GM12878 (cell line): ENCODE results near the gene NUDT13.

Source experiments
- CBFB ChIP-seq: IDR thresholded peaks from 2 replicates; pipeline ENCODE4 v1.6.1; 2016; ENCODE audit warnings: antibody characterized with exemption, low read depth
- HDAC2 ChIP-seq: fragments of 200-600 bp; sonication (generic); IDR thresholded peaks from 2 replicates; pipeline ENCODE4 v1.6.1; 2017
- MYC ChIP-seq: IDR thresholded peaks from 2 replicates; pipeline ENCODE4 v1.6.1; 2011; ENCODE audit warnings: mild to moderate bottlenecking, low read length, moderate library complexity, inconsistent platforms; ENCODE audit not compliant: insufficient read depth, insufficient replicate concordance, insufficient read length, severe bottlenecking
- RAD21 ChIP-seq: IDR thresholded peaks from 2 replicates; pipeline ENCODE4 v1.6.1; 2011; ENCODE audit warnings: mild to moderate bottlenecking, low read depth, low read length, moderate library complexity; ENCODE audit not compliant: insufficient read depth
- YBX1 ChIP-seq: fragments of 450-650 bp; IDR thresholded peaks from 2 replicates; pipeline ENCODE4 v1.6.1; 2016; ENCODE audit warnings: antibody characterized with exemption
- ZSCAN29 ChIP-seq: fragments of 450-650 bp; IDR thresholded peaks from 2 replicates; pipeline ENCODE4 v1.6.1; 2017; ENCODE audit warnings: mild to moderate bottlenecking, moderate library complexity
- TF ChIP-seq, protein P1 (sequence below), 3 experiments: IDR thresholded peaks in 2 of 3; conservative IDR thresholded peaks in 1 of 3; 2 replicates each; pipeline ENCODE4 v1.5.1; 2011; ENCODE audit warnings: low read depth in 3 of 3, low read length in 3 of 3, mild to moderate bottlenecking in 3 of 3, control low read depth in 2 of 3, moderate library complexity in 2 of 3, inconsistent platforms in 1 of 3, mixed read lengths in 1 of 3; ENCODE audit not compliant: control insufficient read depth in 2 of 3, insufficient read depth in 1 of 3; ENCODE audit errors: extremely low read depth in 1 of 3

DNA sequence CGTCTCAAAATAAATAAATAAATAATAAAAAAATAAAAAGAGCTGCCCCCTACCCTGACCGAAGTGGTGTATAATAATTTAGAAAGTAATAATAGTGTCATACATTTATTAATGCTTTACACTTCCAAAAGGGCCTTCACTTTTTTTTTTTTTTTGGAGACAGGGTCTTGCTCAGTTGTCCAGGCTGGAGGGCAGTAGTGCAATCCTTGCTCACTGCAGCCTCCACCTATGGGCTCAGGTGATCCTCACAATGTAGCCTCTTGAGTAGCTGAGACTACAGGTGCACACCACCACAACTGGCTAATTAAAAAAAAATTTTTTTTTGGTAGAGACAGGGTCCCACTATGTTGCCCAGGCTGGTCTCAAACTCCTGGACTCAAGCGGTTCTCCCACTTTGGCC is 59.1 kb downstream of the NUDT13 start:
- no peak for TF ChIP-seq RAD21
- no peak for TF ChIP-seq ZSCAN29
- no peak for TF ChIP-seq MYC
- TF ChIP-seq CBFB: no peak
- TF ChIP-seq YBX1: no peak
- TF ChIP-seq, protein P1, sequence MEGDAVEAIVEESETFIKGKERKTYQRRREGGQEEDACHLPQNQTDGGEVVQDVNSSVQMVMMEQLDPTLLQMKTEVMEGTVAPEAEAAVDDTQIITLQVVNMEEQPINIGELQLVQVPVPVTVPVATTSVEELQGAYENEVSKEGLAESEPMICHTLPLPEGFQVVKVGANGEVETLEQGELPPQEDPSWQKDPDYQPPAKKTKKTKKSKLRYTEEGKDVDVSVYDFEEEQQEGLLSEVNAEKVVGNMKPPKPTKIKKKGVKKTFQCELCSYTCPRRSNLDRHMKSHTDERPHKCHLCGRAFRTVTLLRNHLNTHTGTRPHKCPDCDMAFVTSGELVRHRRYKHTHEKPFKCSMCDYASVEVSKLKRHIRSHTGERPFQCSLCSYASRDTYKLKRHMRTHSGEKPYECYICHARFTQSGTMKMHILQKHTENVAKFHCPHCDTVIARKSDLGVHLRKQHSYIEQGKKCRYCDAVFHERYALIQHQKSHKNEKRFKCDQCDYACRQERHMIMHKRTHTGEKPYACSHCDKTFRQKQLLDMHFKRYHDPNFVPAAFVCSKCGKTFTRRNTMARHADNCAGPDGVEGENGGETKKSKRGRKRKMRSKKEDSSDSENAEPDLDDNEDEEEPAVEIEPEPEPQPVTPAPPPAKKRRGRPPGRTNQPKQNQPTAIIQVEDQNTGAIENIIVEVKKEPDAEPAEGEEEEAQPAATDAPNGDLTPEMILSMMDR (IDR thresholded peaks at IDR 0.05 in 2 of 3, conservative IDR thresholded peaks at IDR 0.05 in 1 of 3; ENCODE audit: control insufficient read depth in 2 of 3, extremely low read depth in 1 of 3, insufficient read depth in 1 of 3, low read depth in 3 of 3, low read length in 3 of 3): no peak
- TF ChIP-seq HDAC2: no peak
